NB4 (cell line): ENCODE data around the gene KCNH3.

Source experiments
- TF ChIP-seq, protein P1 (sequence below): IDR thresholded peaks from one replicate; pipeline ENCODE4 v1.5.1; 2012; ENCODE audit warnings: low read depth, low read length
- TF ChIP-seq, protein P2 (sequence below): IDR thresholded peaks from 2 replicates; pipeline ENCODE4 v1.6.1; 2011; ENCODE audit warnings: low read depth, low read length

DNA sequence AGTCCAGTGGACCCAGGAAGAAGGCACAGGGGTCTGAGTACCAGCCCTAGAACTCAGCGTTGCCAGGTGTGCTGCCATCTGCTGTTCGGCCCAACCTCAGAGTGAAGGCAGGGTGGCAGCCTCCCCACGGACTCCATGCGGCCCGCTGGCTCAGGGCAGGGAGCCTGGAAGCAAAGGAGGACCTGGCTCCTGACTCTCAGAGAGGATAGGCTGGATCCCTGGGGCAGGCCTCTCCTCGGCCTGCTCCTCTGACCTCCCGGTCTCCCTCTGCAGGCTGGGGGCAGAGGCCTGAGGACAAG, 19.0 kb downstream of the KCNH3 start:
- TF ChIP-seq, protein P1, sequence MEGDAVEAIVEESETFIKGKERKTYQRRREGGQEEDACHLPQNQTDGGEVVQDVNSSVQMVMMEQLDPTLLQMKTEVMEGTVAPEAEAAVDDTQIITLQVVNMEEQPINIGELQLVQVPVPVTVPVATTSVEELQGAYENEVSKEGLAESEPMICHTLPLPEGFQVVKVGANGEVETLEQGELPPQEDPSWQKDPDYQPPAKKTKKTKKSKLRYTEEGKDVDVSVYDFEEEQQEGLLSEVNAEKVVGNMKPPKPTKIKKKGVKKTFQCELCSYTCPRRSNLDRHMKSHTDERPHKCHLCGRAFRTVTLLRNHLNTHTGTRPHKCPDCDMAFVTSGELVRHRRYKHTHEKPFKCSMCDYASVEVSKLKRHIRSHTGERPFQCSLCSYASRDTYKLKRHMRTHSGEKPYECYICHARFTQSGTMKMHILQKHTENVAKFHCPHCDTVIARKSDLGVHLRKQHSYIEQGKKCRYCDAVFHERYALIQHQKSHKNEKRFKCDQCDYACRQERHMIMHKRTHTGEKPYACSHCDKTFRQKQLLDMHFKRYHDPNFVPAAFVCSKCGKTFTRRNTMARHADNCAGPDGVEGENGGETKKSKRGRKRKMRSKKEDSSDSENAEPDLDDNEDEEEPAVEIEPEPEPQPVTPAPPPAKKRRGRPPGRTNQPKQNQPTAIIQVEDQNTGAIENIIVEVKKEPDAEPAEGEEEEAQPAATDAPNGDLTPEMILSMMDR = no peak
- TF ChIP-seq, protein P2, sequence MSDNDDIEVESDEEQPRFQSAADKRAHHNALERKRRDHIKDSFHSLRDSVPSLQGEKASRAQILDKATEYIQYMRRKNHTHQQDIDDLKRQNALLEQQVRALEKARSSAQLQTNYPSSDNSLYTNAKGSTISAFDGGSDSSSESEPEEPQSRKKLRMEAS = no peak
